ENCODE data around the gene TRIM44.

Gene TRIM44

GRCh38 chr11:35662649-35663407 lies at the start of gene TRIM44:
TSS of gene TRIM44 (plus strand) at chr11:35662775. CDS start at chr11:35663112, 337 bp downstream.
- peak; percentile 59 for DNase-seq (ENCODE audit: low read depth)

- DNase-seq (ENCODE audit: low read depth), result no peak
These were observed 47.5 kb upstream of the TRIM44 start for GRCh38 chr11:35614939-35615569.

GRCh38 chr11:35615921-35616900 lies 46.4 kb upstream of the TRIM44 start:
- DNase-seq (ENCODE audit: low read depth), result no peak

- no peak for DNase-seq (ENCODE audit: low read depth)
These were observed 45.3 kb upstream of the TRIM44 start for GRCh38 chr11:35617316-35617686.

GRCh38 chr11:35617687-35618496 lies 44.7 kb upstream of the TRIM44 start, which contains the start of gene FJX1:
TSS of gene FJX1 (plus strand) at chr11:35618460. CDS start at chr11:35618637, 177 bp downstream.
- DNase-seq (ENCODE audit: low read depth), result peak; percentile 75

- DNase-seq (ENCODE audit: low read depth), result no peak
These were observed 44.0 kb upstream of the TRIM44 start for GRCh38 chr11:35618497-35619115.

- no peak for DNase-seq (ENCODE audit: low read depth)
These were observed 43.3 kb upstream of the TRIM44 start for GRCh38 chr11:35619116-35619854.

- DNase-seq (ENCODE audit: low read depth), result no peak
These were observed 42.5 kb upstream of the TRIM44 start for GRCh38 chr11:35619855-35620640.

- DNase-seq (ENCODE audit: low read depth), result no peak
These were observed 41.8 kb upstream of the TRIM44 start for GRCh38 chr11:35620795-35621194.

- no peak for DNase-seq (ENCODE audit: low read depth)
These were observed 41.0 kb upstream of the TRIM44 start for GRCh38 chr11:35621620-35622019.

- DNase-seq (ENCODE audit: low read depth), result peak; percentile 68
These were observed 40.5 kb upstream of the TRIM44 start for GRCh38 chr11:35622070-35622469.

GRCh38 chr11:35623621-35624168 lies 38.9 kb upstream of the TRIM44 start:
- DNase-seq (ENCODE audit: low read depth), result no peak

- no peak for DNase-seq (ENCODE audit: low read depth)
These were observed 38.3 kb upstream of the TRIM44 start for GRCh38 chr11:35624316-35624715.

GRCh38 chr11:35624781-35625180 lies 37.8 kb upstream of the TRIM44 start:
- DNase-seq (ENCODE audit: low read depth), result no peak

GRCh38 chr11:35626501-35626900 lies 36.1 kb upstream of the TRIM44 start:
- no peak for DNase-seq (ENCODE audit: low read depth)

GRCh38 chr11:35629511-35629910 lies 33.1 kb upstream of the TRIM44 start:
- DNase-seq (ENCODE audit: low read depth), result no peak

- peak; percentile 95 for DNase-seq (ENCODE audit: low read depth)
These were observed 32.7 kb upstream of the TRIM44 start for GRCh38 chr11:35629914-35630313.

- DNase-seq (ENCODE audit: low read depth), result no peak
These were observed 30.7 kb upstream of the TRIM44 start for GRCh38 chr11:35631891-35632290.

GRCh38 chr11:35632301-35632700 lies 30.3 kb upstream of the TRIM44 start:
- peak; percentile 43 for DNase-seq (ENCODE audit: low read depth)
